Ishikawa (cell line): ENCODE data around the gene C17orf107.
A peak's percentile ranks its signal among the peaks of the same experiment; 100 is the strongest.

Source experiments
- CREB1 ChIP-seq: IDR thresholded peaks from 2 replicates; pipeline ENCODE4 v1.6.1; 2012; ENCODE audit warnings: low read depth
- RAD21 ChIP-seq: IDR thresholded peaks from 2 replicates; pipeline ENCODE4 v1.6.1; 2012; ENCODE audit warnings: low read depth
- TAF1 ChIP-seq: IDR thresholded peaks from 2 replicates; pipeline ENCODE4 v1.6.1; 2012; ENCODE audit warnings: low read depth, mild to moderate bottlenecking
- TCF12 ChIP-seq: IDR thresholded peaks from 2 replicates; pipeline ENCODE4 v1.6.1; 2012; ENCODE audit warnings: low read depth
- TF ChIP-seq, protein P1 (sequence below): IDR thresholded peaks from 2 replicates; pipeline ENCODE4 v1.6.1; 2012

- TF ChIP-seq, protein P1, sequence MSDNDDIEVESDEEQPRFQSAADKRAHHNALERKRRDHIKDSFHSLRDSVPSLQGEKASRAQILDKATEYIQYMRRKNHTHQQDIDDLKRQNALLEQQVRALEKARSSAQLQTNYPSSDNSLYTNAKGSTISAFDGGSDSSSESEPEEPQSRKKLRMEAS: 0 out of 2 replicates have a peak, but pooled peaks have one; percentile 24
- TF ChIP-seq TAF1 (no peak), RAD21 (peak; percentile 68), CREB1 (no peak), TCF12 (0 out of 2 replicates have a peak, but pooled peaks have one; percentile 25)
These were observed 3.9 kb downstream of the C17orf107 start, which contains the start of gene CHRNE for GRCh38 chr17:4903051-4903818.
